Dedifferentiated amniotic fluid mesenchymal stem cell (primary cell): Measurements from ENCODE around the gene OVCH1.

Source experiments
- DNase-seq: peaks from one replicate; pipeline ENCODE4 v3.0.0-alpha.2; 2016; ENCODE audit errors: extremely low spot score

OVCH1 gene

GRCh38 chr12:29497588-29497987, at the start of gene OVCH1:
TSS of gene OVCH1 (minus strand) at chr12:29497686. CDS start at chr12:29497686, 0 bp downstream.
- DNase-seq: no peak

GRCh38 chr12:29547151-29547632, 49.7 kb upstream of the OVCH1 start:
- DNase-seq: peak; percentile 37

- DNase-seq: no peak
Measured at GRCh38 chr12:29546000-29546399, 48.5 kb upstream of the OVCH1 start.

- no peak for DNase-seq
Measured at GRCh38 chr12:29545102-29545467, 47.6 kb upstream of the OVCH1 start.

- DNase-seq: no peak
Measured at GRCh38 chr12:29544428-29545101, 47.1 kb upstream of the OVCH1 start.

- no peak for DNase-seq
Measured at GRCh38 chr12:29543036-29543435, 45.5 kb upstream of the OVCH1 start.

- DNase-seq: no peak
Measured at GRCh38 chr12:29537298-29537697, 39.8 kb upstream of the OVCH1 start.

- DNase-seq: no peak
Measured at GRCh38 chr12:29534935-29535334, 37.4 kb upstream of the OVCH1 start.

GRCh38 chr12:29533815-29534489, 36.5 kb upstream of the OVCH1 start:
- no peak for DNase-seq

- DNase-seq: no peak
Measured at GRCh38 chr12:29531471-29531870, 34.0 kb upstream of the OVCH1 start.

GRCh38 chr12:29530436-29530835, 33.0 kb upstream of the OVCH1 start:
- DNase-seq: no peak

GRCh38 chr12:29528161-29528560, 30.7 kb upstream of the OVCH1 start:
- no peak for DNase-seq

GRCh38 chr12:29521951-29522350, 24.5 kb upstream of the OVCH1 start:
- DNase-seq: peak; percentile 31

GRCh38 chr12:29519585-29520182, 22.2 kb upstream of the OVCH1 start:
- DNase-seq: peak; percentile 72

GRCh38 chr12:29518407-29518806, 20.9 kb upstream of the OVCH1 start:
- DNase-seq: no peak

GRCh38 chr12:29517264-29517663, 19.8 kb upstream of the OVCH1 start:
- no peak for DNase-seq

GRCh38 chr12:29516431-29516875, 19.0 kb upstream of the OVCH1 start:
- peak; percentile 82 for DNase-seq

- DNase-seq: no peak
Measured at GRCh38 chr12:29510591-29511185, 13.2 kb upstream of the OVCH1 start.

GRCh38 chr12:29509503-29509902, 12.0 kb upstream of the OVCH1 start:
- DNase-seq: no peak

GRCh38 chr12:29508949-29509348, 11.5 kb upstream of the OVCH1 start:
- no peak for DNase-seq

- no peak for DNase-seq
Measured at GRCh38 chr12:29505122-29505521, 7.6 kb upstream of the OVCH1 start.

GRCh38 chr12:29503283-29503682, 5.8 kb upstream of the OVCH1 start:
- no peak for DNase-seq

- DNase-seq: no peak
Measured at GRCh38 chr12:29499235-29499634, 1.7 kb upstream of the OVCH1 start.
